Esophagus (tissue), 2 donors: Measurements from ENCODE around the gene CASKIN2. TPM values are rescaled to one million over a fixed set of nuclear protein-coding genes. Genes with fewer than 3 reads are reported as not detected.

Experiments used
- H3K27ac ChIP-seq, 2 donors: one replicate each; pipeline ENCODE4 v1.5.1; 2013; ENCODE audit warnings: low read depth in 2 of 2, mild to moderate bottlenecking in 2 of 2, inconsistent platforms in 1 of 2, low read length in 1 of 2, moderate library complexity in 1 of 2
- H3K27me3 ChIP-seq, 2 donors: one replicate each; pipeline ENCODE4 v1.6.1; 2013; ENCODE audit warnings: low read length in 2 of 2, control low read depth in 1 of 2, mild to moderate bottlenecking in 1 of 2; ENCODE audit not compliant: insufficient read depth in 2 of 2, control insufficient read depth in 1 of 2
- H3K36me3 ChIP-seq, 2 donors: one replicate each; pipeline ENCODE4 v1.6.1; 2013; ENCODE audit warnings: low read length in 1 of 2; ENCODE audit not compliant: control insufficient read depth in 2 of 2, insufficient read depth in 2 of 2
- H3K4me1 ChIP-seq, 2 donors: one replicate each; pipeline ENCODE4 v1.6.1; 2013; ENCODE audit warnings: low read length in 1 of 2; ENCODE audit not compliant: control insufficient read depth in 2 of 2, insufficient read depth in 2 of 2
- H3K4me3 ChIP-seq, 2 donors: one replicate each; pipeline ENCODE4 v1.5.1; 2013; ENCODE audit warnings: low read length in 2 of 2, mild to moderate bottlenecking in 2 of 2, low read depth in 1 of 2, moderate library complexity in 1 of 2
- H3K9me3 ChIP-seq, 2 donors: one replicate each; pipeline ENCODE4 v1.6.1; 2013; ENCODE audit warnings: mild to moderate bottlenecking in 2 of 2, low read depth in 1 of 2, low read length in 1 of 2, moderate library complexity in 1 of 2; ENCODE audit not compliant: control insufficient read depth in 2 of 2, insufficient read depth in 1 of 2
- WGBS, 2 donors: extraction: QIAGEN DNeasy Blood & Tissue Kit; methylation state at CpG; one replicate each; pipeline ENCODE4 v1.1.7; 2013; 5-methylcytosine and 5-hydroxymethylcytosine counted together
- polyA plus RNA-seq, 2 donors: library from polyadenylated mRNA; stranded (reverse); fragments of 200-250 nt; gene quantifications; one replicate each; pipeline ENCODE4 v1.2.3, GENCODE V29; 2013
- donor health status: healthy with polysubstance abuse.
- donor health status: Bipolar disorder and iron deficiency.

Gene CASKIN2
- polyA plus RNA-seq, 2 donors = 6.3 to 10.5 TPM

DNA sequence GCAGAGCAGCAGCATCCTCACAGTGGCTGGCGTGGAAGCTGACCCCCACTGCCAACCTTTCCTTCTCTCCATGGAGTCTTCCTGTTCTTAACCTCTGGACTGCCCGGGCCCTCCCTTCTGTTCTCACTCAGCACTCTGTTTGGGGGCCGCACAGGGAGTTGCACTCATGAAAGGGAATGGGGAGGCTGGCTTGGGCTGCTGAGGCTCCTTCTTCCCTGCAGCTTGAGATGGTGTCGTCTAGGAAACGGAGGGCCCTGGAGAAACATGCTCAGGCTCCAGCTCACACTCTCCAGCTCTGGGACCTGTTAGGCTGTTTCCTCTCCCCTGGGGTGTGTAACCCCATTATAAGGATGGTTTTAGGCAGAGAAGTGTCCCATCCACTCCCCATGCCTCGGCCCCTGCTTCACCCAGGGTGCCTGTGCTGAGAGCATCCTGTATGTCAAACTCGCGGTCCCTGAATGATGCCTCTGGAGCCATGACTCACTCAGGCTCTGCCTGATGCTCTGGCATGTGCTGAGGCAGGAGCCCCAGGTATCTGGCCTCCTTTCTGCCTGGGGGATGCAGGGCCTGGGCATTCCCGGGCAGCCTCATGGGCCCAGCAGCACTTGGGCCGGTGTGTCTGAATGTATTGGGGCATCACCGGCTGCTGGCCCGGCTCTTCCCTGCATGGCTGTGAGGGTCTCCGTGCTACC lies 40.0 kb downstream of the CASKIN2 start:
- peaks cover 8 to 21% of the 10 kb centered on the region in 2 donors for H3K36me3 ChIP-seq
- H3K27me3 ChIP-seq = no peaks in the 10 kb centered on the region
- no peaks in the 10 kb centered on the region for H3K4me1 ChIP-seq
- no peak overlapping the region for H3K4me3 ChIP-seq
- no peaks in the 10 kb centered on the region for H3K9me3 ChIP-seq
- H3K27ac ChIP-seq = no peak overlapping the region
- WGBS, 2 donors = 72 to 80% methylated on average over 13 of the region's 13 CpGs

DNA sequence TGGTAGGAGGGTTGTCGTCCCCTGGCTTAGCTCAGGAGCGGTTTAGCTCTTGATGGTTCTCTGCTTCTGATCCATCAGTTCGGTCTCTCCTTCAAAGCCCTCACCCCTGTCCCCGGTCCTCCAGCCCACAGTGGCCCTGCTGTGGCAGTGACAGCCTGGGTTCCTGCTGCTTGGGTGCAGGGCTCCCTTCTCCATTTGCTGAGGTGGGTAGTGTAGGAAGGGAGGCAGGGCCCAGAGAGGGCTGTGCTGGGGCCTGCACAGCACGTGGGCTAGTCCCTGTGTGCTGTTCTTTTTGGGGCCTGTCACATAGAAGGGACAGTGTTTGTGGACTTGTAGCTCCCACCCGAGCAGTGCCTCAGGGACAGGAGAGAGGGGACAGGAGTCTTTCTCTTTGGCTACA lies 40.6 kb downstream of the CASKIN2 start:
- H3K4me1 ChIP-seq = no peaks in the 10 kb centered on the region
- H3K36me3 ChIP-seq = peaks cover 8 to 21% of the 10 kb centered on the region in 2 donors
- H3K27ac ChIP-seq = no peak overlapping the region
- no peaks in the 10 kb centered on the region for H3K9me3 ChIP-seq
- H3K4me3 ChIP-seq = no peak overlapping the region
- no peaks in the 10 kb centered on the region for H3K27me3 ChIP-seq
- 89 to 96% methylated on average over 6 of the region's 6 CpGs for WGBS, 2 donors

DNA sequence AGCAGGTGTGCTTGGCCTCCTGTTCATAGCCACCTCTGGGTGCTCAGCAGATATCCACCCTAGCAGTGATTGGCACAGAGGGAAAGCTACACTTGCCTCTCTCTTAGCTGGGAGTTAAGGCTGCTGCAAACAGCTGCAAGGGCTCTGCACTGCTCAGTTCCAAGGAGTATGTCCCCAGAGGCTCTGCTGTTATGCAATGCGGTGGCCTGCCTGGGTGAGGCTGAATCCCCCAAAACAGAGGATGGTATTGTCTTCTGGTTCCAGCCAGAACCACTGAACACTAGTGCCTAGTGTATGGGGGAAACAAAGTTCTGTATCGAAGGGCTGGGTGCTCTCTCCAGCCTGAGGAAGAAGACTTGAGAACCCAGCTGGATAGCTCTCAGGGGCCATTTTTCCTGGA lies 42.1 kb downstream of the CASKIN2 start:
- no peak overlapping the region for H3K4me3 ChIP-seq
- no peaks in the 10 kb centered on the region for H3K27me3 ChIP-seq
- H3K36me3 ChIP-seq = peaks cover 8 to 21% of the 10 kb centered on the region in 2 donors
- no peaks in the 10 kb centered on the region for H3K9me3 ChIP-seq
- no peak overlapping the region for H3K27ac ChIP-seq
- WGBS, 2 donors = 89 to 91% methylated on average over 2 of the region's 2 CpGs
- peaks cover 0 to 8% of the 10 kb centered on the region in 2 donors for H3K4me1 ChIP-seq

DNA sequence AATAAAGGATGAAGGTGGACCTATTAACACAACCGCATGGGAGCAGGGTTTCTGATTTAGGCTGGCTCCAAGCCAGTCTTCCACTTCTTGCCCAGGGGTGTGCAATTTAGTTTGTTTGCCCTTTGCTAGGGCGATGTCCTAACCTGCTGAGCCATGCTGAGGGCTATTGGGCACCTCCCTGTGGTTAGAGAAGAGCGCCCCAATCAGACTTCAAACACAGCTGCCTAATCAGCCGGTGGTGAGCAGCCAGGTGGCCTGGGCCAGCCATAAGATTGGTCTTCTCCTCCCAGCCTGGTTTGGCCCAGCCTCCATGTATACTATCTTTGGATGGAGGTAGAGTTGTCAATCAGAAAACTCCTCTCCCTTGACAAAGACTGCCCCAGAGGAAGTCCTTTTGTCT lies 43.2 kb downstream of the CASKIN2 start:
- WGBS, 2 donors = 50% methylated on average over 4 of the region's 4 CpGs
- Histone ChIP-seq H3K9me3 (no peaks in the 10 kb centered on the region), H3K27ac (no peak overlapping the region), H3K4me3 (no peak overlapping the region), H3K27me3 (no peaks in the 10 kb centered on the region), H3K4me1 (peaks cover 0 to 9% of the 10 kb centered on the region in 2 donors), H3K36me3 (peaks cover 8 to 21% of the 10 kb centered on the region in 2 donors)

DNA sequence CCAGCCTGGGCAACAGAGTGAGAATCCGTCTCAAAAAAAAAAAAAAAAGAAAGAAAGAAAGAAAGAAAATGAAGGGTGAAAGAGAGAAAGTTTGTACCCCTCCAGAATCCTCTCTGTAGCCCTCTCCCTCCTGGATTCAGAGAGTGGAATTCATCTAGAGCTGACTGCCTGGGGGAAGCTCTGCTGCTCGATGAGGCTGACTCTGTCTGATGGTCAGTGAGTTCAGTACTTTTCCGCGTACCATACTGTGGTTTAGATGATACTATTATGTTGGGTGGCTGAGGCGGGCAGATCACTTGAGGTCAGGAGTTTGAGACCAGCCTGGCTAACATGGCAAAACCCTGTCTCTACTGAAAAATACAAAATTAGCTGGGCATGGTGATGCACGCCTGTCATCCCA lies 44.1 kb downstream of the CASKIN2 start:
- H3K36me3 ChIP-seq = peaks cover 8 to 21% of the 10 kb centered on the region in 2 donors
- H3K4me1 ChIP-seq = peaks cover 0 to 9% of the 10 kb centered on the region in 2 donors
- no peaks in the 10 kb centered on the region for H3K9me3 ChIP-seq
- whole genome bisulfite sequencing, 2 donors = 85 to 93% methylated on average over 6 of the region's 6 CpGs
- H3K27ac ChIP-seq = no peak overlapping the region
- H3K4me3 ChIP-seq = no peak overlapping the region
- no peaks in the 10 kb centered on the region for H3K27me3 ChIP-seq

DNA sequence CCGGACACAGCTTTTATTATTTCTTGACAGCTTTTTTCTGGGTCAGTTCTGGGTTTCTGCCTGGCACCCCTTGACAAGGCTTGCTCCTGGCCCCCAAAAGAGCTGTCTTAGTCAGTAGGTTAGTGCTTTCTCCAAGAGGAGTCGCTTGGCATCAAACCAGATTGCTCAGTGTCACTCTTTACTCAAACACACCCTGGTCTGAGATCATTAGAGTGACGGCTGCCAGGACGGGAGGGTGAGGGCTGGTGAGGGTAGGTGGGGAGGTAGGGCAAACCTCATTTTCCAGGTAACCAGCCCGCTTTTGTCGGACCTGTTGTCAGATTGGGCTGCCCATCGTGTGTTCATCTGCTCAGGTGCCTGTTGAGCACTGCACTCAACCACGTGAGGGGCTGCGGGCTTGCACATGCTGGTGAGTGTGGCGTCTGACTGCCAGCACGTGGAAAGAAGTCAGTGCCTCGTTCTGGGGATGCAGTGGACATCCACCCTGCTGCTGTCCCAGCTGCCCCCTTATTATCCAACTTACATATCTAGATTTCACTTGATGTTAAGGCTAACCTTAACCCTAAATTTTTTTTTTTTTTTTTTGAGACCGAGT lies 46.5 kb downstream of the CASKIN2 start:
- H3K36me3 ChIP-seq = peaks cover 8 to 13% of the 10 kb centered on the region in 2 donors
- H3K27me3 ChIP-seq = no peaks in the 10 kb centered on the region
- H3K27ac ChIP-seq = peak overlapping the region in 1 of 2 donors; percentile 7
- peaks cover 0 to 9% of the 10 kb centered on the region in 2 donors for H3K4me1 ChIP-seq
- H3K9me3 ChIP-seq = no peaks in the 10 kb centered on the region
- H3K4me3 ChIP-seq = no peak overlapping the region
- WGBS, 2 donors = 78 to 81% methylated on average over 13 of the region's 13 CpGs

DNA sequence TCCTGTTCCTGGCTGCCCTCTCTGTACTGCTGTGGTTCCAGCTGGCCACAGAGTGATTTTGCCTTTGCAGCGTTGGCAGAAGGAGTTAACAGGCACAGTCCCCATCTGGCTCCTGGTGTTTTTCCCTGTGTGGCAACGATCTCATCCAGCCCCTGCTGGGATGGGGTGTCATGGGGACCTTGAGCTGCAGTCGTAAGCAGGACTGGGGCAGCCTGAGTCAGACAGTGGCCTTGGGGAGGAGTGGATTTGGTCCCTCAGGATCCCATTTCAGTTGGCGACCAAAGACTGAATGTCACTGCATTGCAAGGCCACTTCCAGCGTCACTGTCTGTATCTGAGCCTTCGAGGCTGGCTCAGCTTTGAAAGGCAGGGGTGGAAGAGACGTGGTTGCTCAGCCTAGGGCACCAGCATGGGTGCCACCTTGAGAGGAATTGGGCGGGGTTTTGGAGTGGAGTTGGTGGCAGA lies 47.0 kb downstream of the CASKIN2 start:
- Histone ChIP-seq H3K27ac (peak overlapping the region in 1 of 2 donors; percentile 7), H3K27me3 (no peaks in the 10 kb centered on the region), H3K36me3 (peaks cover 8 to 10% of the 10 kb centered on the region in 2 donors), H3K4me1 (peaks cover 0 to 9% of the 10 kb centered on the region in 2 donors), H3K9me3 (no peaks in the 10 kb centered on the region), H3K4me3 (no peak overlapping the region)
- 70 to 71% methylated on average over 8 of the region's 8 CpGs for WGBS, 2 donors

DNA sequence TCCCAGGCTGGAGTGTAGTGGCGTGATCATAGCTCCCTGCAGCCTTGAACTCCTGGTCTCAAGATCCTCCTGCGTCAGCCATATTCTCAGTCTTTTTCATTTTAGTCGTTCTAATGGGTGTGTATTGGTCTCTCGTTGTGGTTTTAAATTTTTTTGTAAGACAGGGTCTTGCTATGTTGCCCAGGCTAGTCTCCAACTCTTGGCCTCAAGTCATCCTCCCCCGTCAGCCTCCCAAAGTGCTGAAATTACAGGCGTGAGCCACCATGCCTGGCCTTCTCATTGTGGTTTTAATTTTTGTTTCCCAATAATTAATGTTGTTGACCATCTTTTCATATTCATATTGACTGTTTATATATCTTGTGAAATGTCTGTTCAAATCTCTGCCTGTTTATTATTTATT lies 50.3 kb downstream of the CASKIN2 start:
- Histone ChIP-seq H3K27me3 (no peaks in the 10 kb centered on the region), H3K27ac (no peak overlapping the region), H3K9me3 (no peaks in the 10 kb centered on the region), H3K4me3 (no peak overlapping the region), H3K36me3 (no peaks in the 10 kb centered on the region), H3K4me1 (peaks cover 0 to 9% of the 10 kb centered on the region in 2 donors)
- WGBS, 2 donors = 93 to 94% methylated on average over 6 of the region's 6 CpGs

DNA sequence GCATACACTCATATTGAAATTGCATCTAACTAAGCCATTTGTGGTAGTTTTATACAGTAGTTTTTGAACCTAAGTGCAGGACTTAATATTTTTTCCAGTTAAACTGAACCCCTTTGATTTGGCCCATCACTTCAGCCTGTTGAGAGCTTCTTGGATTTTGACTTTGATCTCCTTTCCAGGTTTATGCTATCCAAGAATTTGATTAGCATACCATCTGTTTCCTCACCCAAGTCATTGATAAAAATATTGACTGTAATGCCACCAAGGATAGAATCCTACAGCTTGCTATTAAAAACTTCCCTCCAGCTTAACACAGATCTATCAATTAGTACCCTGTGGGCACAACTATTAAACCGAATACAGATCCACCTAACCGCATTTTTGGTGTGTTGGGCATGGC lies 51.7 kb downstream of the CASKIN2 start:
- Histone ChIP-seq H3K4me1 (peaks cover 0 to 5% of the 10 kb centered on the region in 2 donors), H3K36me3 (no peaks in the 10 kb centered on the region), H3K27me3 (no peaks in the 10 kb centered on the region), H3K9me3 (no peaks in the 10 kb centered on the region), H3K27ac (no peak overlapping the region), H3K4me3 (no peak overlapping the region)
- WGBS, 2 donors = 66 to 72% methylated on average over 2 of the region's 2 CpGs

DNA sequence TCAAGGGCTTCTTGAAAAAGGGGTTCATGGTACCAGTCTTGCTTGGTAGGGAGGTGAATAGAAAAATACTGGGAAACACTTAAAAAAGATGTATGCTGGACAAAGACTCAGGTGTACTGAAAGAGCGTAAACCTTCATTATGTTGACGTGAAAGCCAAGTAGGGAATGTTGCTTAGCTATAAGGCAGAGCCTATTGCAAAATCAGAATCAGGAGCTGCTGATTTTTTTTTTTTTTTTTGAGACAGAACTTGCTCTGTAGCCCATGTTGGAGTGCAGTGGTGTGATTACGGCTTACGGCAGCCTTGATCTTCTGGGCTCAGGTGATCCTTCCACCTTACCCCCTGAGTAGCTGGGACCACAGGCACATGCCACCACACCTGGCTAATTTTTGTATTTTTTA lies 55.0 kb downstream of the CASKIN2 start:
- Histone ChIP-seq H3K36me3 (no peaks in the 10 kb centered on the region), H3K9me3 (no peaks in the 10 kb centered on the region), H3K4me1 (peaks cover 0 to 2% of the 10 kb centered on the region in 2 donors), H3K27ac (no peak overlapping the region), H3K4me3 (no peak overlapping the region), H3K27me3 (no peaks in the 10 kb centered on the region)
- WGBS, 2 donors = 84 to 87% methylated on average over 4 of the region's 4 CpGs
